Loucy (cell line): Measurements from ENCODE around the gene BCO1.

ENCODE experiments used
- H2AFZ ChIP-seq: fragments of 200-600 bp; sonication (generic); 2 replicates; pipeline ENCODE4 v1.6.0; 2016; ENCODE audit warnings: antibody characterized with exemption, mild to moderate bottlenecking, low read length, moderate library complexity
- H3F3A ChIP-seq: fragments of 200-600 bp; 2 replicates; pipeline ENCODE4 v1.6.0; 2016; ENCODE audit warnings: antibody characterized with exemption, low read depth, mild to moderate bottlenecking
- H3K27me3 ChIP-seq: fragments of 200-600 bp; sonication (generic); 2 replicates; pipeline ENCODE4 v1.6.1; 2014; ENCODE audit warnings: low read length, mild to moderate bottlenecking; ENCODE audit not compliant: insufficient read depth, poor library complexity, severe bottlenecking
- H3K36me3 ChIP-seq: fragments of 200-600 bp; sonication (generic); 2 replicates; pipeline ENCODE4 v1.6.1; 2016; ENCODE audit warnings: low read length; ENCODE audit not compliant: insufficient read depth
- H3K4me1 ChIP-seq: fragments of 200-600 bp; sonication (generic); 2 replicates; pipeline ENCODE4 v1.5.1; 2014; ENCODE audit warnings: low read length, mild to moderate bottlenecking; ENCODE audit not compliant: insufficient read depth, poor library complexity, severe bottlenecking
- H3K4me2 ChIP-seq: fragments of 200-600 bp; sonication (generic); 2 replicates; pipeline ENCODE4 v1.6.0; 2014; ENCODE audit warnings: antibody characterized with exemption, low read length, low read depth, mild to moderate bottlenecking; ENCODE audit not compliant: poor library complexity, severe bottlenecking
- H3K4me3 ChIP-seq: fragments of 200-600 bp; sonication (generic); 2 replicates; pipeline ENCODE4 v1.5.1; 2014; ENCODE audit warnings: low read length, mild to moderate bottlenecking, mixed read lengths; ENCODE audit not compliant: poor library complexity, severe bottlenecking
- H3K79me2 ChIP-seq: fragments of 200-600 bp; sonication (generic); 2 replicates; pipeline ENCODE4 v1.6.1; 2014; ENCODE audit warnings: low read length; ENCODE audit not compliant: insufficient read depth
- H3K9ac ChIP-seq: fragments of 200-600 bp; sonication (generic); 2 replicates; pipeline ENCODE4 v1.6.0; 2014; ENCODE audit warnings: mild to moderate bottlenecking, low read depth, low read length, moderate library complexity; ENCODE audit not compliant: poor library complexity, severe bottlenecking
- H3K9me2 ChIP-seq: fragments of 200-600 bp; sonication (generic); replicated peaks from 2 replicates; pipeline ENCODE4 v1.6.1; 2016; ENCODE audit warnings: low read depth, low read length, mixed read lengths
- H3K9me3 ChIP-seq: fragments of 200-600 bp; sonication (generic); 2 replicates; pipeline ENCODE4 v1.6.1; 2014; ENCODE audit warnings: mild to moderate bottlenecking, antibody characterized with exemption, low read length, low read depth; ENCODE audit not compliant: insufficient read depth
- H4K20me1 ChIP-seq: fragments of 200-600 bp; sonication (generic); 2 replicates; pipeline ENCODE4 v1.6.0; 2014; ENCODE audit warnings: antibody characterized with exemption, low read length, mild to moderate bottlenecking; ENCODE audit not compliant: insufficient read depth, poor library complexity, severe bottlenecking
- EZH2phosphoT487 ChIP-seq: fragments of 200-600 bp; IDR thresholded peaks from 2 replicates; pipeline ENCODE4 v1.6.1; 2018; ENCODE audit warnings: antibody characterized with exemption, mild to moderate bottlenecking, moderate library complexity, borderline replicate concordance
- TF ChIP-seq, protein P1 (sequence below): fragments of 200-600 bp; sonication (generic); conservative IDR thresholded peaks from 2 replicates; pipeline ENCODE4 v1.5.1; 2014; ENCODE audit warnings: mild to moderate bottlenecking, antibody characterized with exemption, low read length

BCO1 gene

GRCh38 chr16:81292936-81293335 lies 54.4 kb downstream of the BCO1 start:
- H3K4me3 ChIP-seq, result no peak overlapping the region
- H3K27me3 ChIP-seq, result no peaks in the 10 kb centered on the region
- TF ChIP-seq EZH2phosphoT487, result no peak
- TF ChIP-seq, protein P1, sequence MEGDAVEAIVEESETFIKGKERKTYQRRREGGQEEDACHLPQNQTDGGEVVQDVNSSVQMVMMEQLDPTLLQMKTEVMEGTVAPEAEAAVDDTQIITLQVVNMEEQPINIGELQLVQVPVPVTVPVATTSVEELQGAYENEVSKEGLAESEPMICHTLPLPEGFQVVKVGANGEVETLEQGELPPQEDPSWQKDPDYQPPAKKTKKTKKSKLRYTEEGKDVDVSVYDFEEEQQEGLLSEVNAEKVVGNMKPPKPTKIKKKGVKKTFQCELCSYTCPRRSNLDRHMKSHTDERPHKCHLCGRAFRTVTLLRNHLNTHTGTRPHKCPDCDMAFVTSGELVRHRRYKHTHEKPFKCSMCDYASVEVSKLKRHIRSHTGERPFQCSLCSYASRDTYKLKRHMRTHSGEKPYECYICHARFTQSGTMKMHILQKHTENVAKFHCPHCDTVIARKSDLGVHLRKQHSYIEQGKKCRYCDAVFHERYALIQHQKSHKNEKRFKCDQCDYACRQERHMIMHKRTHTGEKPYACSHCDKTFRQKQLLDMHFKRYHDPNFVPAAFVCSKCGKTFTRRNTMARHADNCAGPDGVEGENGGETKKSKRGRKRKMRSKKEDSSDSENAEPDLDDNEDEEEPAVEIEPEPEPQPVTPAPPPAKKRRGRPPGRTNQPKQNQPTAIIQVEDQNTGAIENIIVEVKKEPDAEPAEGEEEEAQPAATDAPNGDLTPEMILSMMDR, result no peak
- H4K20me1 ChIP-seq, result no peaks in the 10 kb centered on the region
- H3K79me2 ChIP-seq, result no peaks in the 10 kb centered on the region
- no peak overlapping the region for H2AFZ ChIP-seq
- H3F3A ChIP-seq, result no peaks in the 10 kb centered on the region
- no peaks in the 10 kb centered on the region for H3K9me2 ChIP-seq
- H3K9ac ChIP-seq, result no peak overlapping the region
- no peaks in the 10 kb centered on the region for H3K4me1 ChIP-seq
- no peak overlapping the region for H3K4me2 ChIP-seq
- no peaks in the 10 kb centered on the region for H3K9me3 ChIP-seq
- no peaks in the 10 kb centered on the region for H3K36me3 ChIP-seq

DNA sequence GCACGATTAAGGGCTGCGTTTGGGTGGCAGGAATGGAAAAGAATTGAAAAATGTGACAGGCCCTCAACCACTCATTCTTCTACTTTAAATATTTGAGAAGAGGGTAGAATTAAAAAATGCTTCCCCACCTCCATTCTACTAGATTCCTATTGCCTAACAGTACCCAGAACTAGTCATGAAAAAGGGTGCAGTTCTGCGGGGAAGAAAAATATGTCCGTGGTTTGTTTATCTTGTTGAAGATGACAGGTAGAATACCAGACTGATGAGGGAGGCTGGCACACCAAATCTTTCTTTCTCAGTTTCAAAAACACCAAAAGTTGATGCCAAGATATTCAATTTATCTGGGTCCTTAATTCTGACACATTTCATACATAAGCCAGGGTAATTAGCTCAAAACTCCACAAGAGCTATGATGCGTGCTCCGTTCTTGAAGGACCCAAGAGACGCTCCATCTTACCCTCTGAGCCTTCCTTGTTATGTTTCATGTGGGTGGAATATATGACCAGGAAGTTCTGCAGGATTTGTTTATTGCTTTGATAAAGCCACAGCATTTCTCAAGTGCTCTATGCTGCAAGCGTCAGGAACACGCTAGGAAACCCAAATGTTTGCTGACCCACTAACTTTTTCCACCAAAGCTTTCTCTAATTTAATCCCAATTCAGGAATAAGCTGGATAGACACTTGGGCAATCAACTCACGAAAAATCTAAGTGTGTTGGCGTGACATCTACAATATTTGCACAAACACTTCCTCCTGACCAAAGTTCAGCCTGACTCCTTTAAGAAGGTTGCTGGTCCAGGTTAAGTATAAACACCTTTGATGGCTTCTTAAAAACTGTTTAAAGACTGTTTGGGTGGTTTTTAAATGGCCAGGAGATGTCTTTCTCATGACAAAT lies 55.7 kb downstream of the BCO1 start:
- H3K9ac ChIP-seq, result no peak overlapping the region
- H3K4me3 ChIP-seq, result no peak overlapping the region
- H3K27me3 ChIP-seq, result no peaks in the 10 kb centered on the region
- no peaks in the 10 kb centered on the region for H3K9me3 ChIP-seq
- no peaks in the 10 kb centered on the region for H3F3A ChIP-seq
- no peak overlapping the region for H2AFZ ChIP-seq
- no peak overlapping the region for H3K4me2 ChIP-seq
- no peaks in the 10 kb centered on the region for H3K4me1 ChIP-seq
- no peaks in the 10 kb centered on the region for H3K79me2 ChIP-seq
- TF ChIP-seq, protein P1, result no peak
- TF ChIP-seq EZH2phosphoT487, result no peak
- H4K20me1 ChIP-seq, result no peaks in the 10 kb centered on the region
- no peaks in the 10 kb centered on the region for H3K9me2 ChIP-seq
- no peaks in the 10 kb centered on the region for H3K36me3 ChIP-seq

DNA sequence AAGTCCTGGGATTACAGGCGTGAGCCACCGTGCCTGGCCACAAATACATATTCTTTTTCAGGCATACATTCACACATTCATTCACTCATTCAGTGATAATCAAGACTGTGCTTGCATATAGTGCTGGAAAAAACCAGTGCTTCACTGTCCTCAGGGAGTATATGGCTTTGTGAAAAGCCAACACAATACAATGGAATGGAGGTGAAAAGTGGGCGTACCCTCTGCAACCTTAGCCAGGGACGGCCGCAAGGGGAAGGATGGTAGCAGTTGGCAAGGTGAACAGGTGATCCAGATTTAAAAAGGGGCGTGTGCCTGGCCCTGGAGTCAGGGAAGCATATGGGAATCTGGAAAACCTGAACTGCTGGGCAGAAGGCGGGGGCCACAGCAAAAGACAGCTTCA lies 58.1 kb downstream of the BCO1 start:
- H3K4me2 ChIP-seq, result no peak overlapping the region
- H3K9ac ChIP-seq, result no peak overlapping the region
- H3K4me3 ChIP-seq, result no peak overlapping the region
- no peaks in the 10 kb centered on the region for H3K9me2 ChIP-seq
- H4K20me1 ChIP-seq, result no peaks in the 10 kb centered on the region
- no peaks in the 10 kb centered on the region for H3K36me3 ChIP-seq
- no peaks in the 10 kb centered on the region for H3F3A ChIP-seq
- no peaks in the 10 kb centered on the region for H3K79me2 ChIP-seq
- no peak overlapping the region for H2AFZ ChIP-seq
- TF ChIP-seq, protein P1, result no peak
- TF ChIP-seq EZH2phosphoT487, result no peak
- H3K27me3 ChIP-seq, result no peaks in the 10 kb centered on the region
- no peaks in the 10 kb centered on the region for H3K9me3 ChIP-seq
- no peaks in the 10 kb centered on the region for H3K4me1 ChIP-seq
